ENCODE measurements around the gene SLC38A6. TPM values are rescaled to one million over a fixed set of nuclear protein-coding genes. Genes with fewer than 3 reads are reported as not detected.

The SLC38A6 gene
- total and polyA plus RNA-seq, 2 of the 13 experiments (the other 11 are each of a cell fraction or from before 2014, with no cell fraction given), result 6.9 to 22.1 TPM

GRCh38 chr14:60986500-60986899 lies 5.5 kb downstream of the SLC38A6 start:
- Histone ChIP-seq H4K20me1 (ENCODE audit: insufficient read depth, low read length) (no peaks in the 10 kb centered on the region), H3K36me3 (replicated peaks in 1 of 2; ENCODE audit: control insufficient read depth in 1 of 2, insufficient read depth in 2 of 2, low read length in 2 of 2) (peaks cover 0 to 21% of the 10 kb centered on the region in 2 experiments; a peak in 3 of 5 replicates), H2AFZ (ENCODE audit: low read length) (no peak overlapping the region), H3K4me2 (ENCODE audit: low read depth, low read length) (no peak overlapping the region), H3K27me3 (ENCODE audit: control insufficient read depth in 1 of 2, insufficient read depth in 2 of 2, low read length in 2 of 2) (no peaks in the 10 kb centered on the region), H3K4me3 (replicated peaks in 1 of 3; ENCODE audit: insufficient read depth in 1 of 3, low read depth in 2 of 3, low read length in 3 of 3) (no peak overlapping the region), H3K9ac (ENCODE audit: insufficient read depth, low read depth, low read length) (no peak overlapping the region), H3K4me1 (ENCODE audit: insufficient read depth, low read length) (peaks cover 13% of the 10 kb centered on the region), H3K9me3 (ENCODE audit: low read length) (no peaks in the 10 kb centered on the region), H3K79me2 (ENCODE audit: insufficient read depth, low read length) (peaks cover 3% of the 10 kb centered on the region), H3K27ac (ENCODE audit: extremely low read length, insufficient read depth, low read length) (no peak overlapping the region)
- ChIA-PET CTCF (ENCODE audit: low intra/inter-chr PET ratio, low total read pairs) (no interaction called here), POLR2A (no interaction called here)
- in situ Hi-C loops (cut with HindIII; ENCODE audit: extremely low pct_ligation_motif_present, low pct_unique_long_range_greater_than_20kb) (no loop called here), intact Hi-C loops (cut with micrococcal nuclease; ENCODE audit: unreplicated experiment) (no loop called here)
- FAIRE-seq (no peak), DNase-seq (ENCODE audit: low spot score) (no peak), ATAC-seq (no peak)
- TF ChIP-seq MAFF (IDR thresholded peaks at IDR 0.05; ENCODE audit: low read depth, low read length) (peak; percentile 33; the same call in 1 of the 2 replicates), RAD21 (CRISPR knock-in tag; IDR thresholded peaks at IDR 0.05) (no peak), SMARCC2 (IDR thresholded peaks at IDR 0.05) (no peak), MAFK (conservative IDR thresholded peaks at IDR 0.05 in 1 of 2, IDR thresholded peaks at IDR 0.05 in 1 of 2; ENCODE audit: low read length in 2 of 2) (peak; percentile 26 to 63; a peak in 3 of 4 replicates)
- 98% methylated on average over 2 of the region's 2 CpGs for WGBS (ENCODE audit: low lambda C conversion rate)
- BruUV-seq (replicated peaks), result no TSS peak

GRCh38 chr14:60989599-60989998 lies 8.6 kb downstream of the SLC38A6 start:
- no peak for DNase-seq (ENCODE audit: low spot score)
- peaks cover 0 to 30% of the 10 kb centered on the region in 2 experiments; a peak in 3 of 5 replicates for H3K36me3 ChIP-seq (replicated peaks in 1 of 2; ENCODE audit: control insufficient read depth in 1 of 2, insufficient read depth in 2 of 2, low read length in 2 of 2)
- H3K4me3 ChIP-seq (replicated peaks in 1 of 3; ENCODE audit: insufficient read depth in 1 of 3, low read depth in 2 of 3, low read length in 3 of 3), result no peak overlapping the region
- FAIRE-seq, result no peak
- H3K9me3 ChIP-seq (ENCODE audit: low read length), result no peaks in the 10 kb centered on the region
- H3K4me1 ChIP-seq (ENCODE audit: insufficient read depth, low read length), result no peaks in the 10 kb centered on the region
- ChIA-PET CTCF (ENCODE audit: low intra/inter-chr PET ratio, low total read pairs) (no interaction called here), POLR2A (no interaction called here)
- H3K27me3 ChIP-seq (ENCODE audit: control insufficient read depth in 1 of 2, insufficient read depth in 2 of 2, low read length in 2 of 2), result no peaks in the 10 kb centered on the region
- H3K9ac ChIP-seq (ENCODE audit: insufficient read depth, low read depth, low read length), result no peak overlapping the region
- BruUV-seq (replicated peaks), result no TSS peak
- no peaks in the 10 kb centered on the region for H3K79me2 ChIP-seq (ENCODE audit: insufficient read depth, low read length)
- intact Hi-C loops (cut with micrococcal nuclease; ENCODE audit: unreplicated experiment), result no loop called here
- no peak overlapping the region for H3K4me2 ChIP-seq (ENCODE audit: low read depth, low read length)
- 96% methylated on average over 2 of the region's 2 CpGs for WGBS (ENCODE audit: low lambda C conversion rate)
- no peaks in the 10 kb centered on the region for H4K20me1 ChIP-seq (ENCODE audit: insufficient read depth, low read length)
- H3K27ac ChIP-seq (ENCODE audit: extremely low read length, insufficient read depth, low read length), result no peak overlapping the region
- in situ Hi-C loops (cut with HindIII; ENCODE audit: extremely low pct_ligation_motif_present, low pct_unique_long_range_greater_than_20kb), result no loop called here
- ATAC-seq, result no peak
- no peak overlapping the region for H2AFZ ChIP-seq (ENCODE audit: low read length)
- TF ChIP-seq SETDB1 (CRISPR knock-in tag; IDR thresholded peaks at IDR 0.05; ENCODE audit: borderline replicate concordance) (no peak), ZNF746 (CRISPR knock-in tag; IDR thresholded peaks at IDR 0.05) (no peak), ZNF569 (CRISPR knock-in tag; IDR thresholded peaks at IDR 0.05; ENCODE audit: borderline replicate concordance) (no peak), HIC2 (CRISPR knock-in tag; IDR thresholded peaks at IDR 0.05; ENCODE audit: low read depth) (no peak), ZNF362 (CRISPR knock-in tag; IDR thresholded peaks at IDR 0.05; ENCODE audit: borderline replicate concordance) (no peak), JUND (CRISPR knock-in tag; IDR thresholded peaks at IDR 0.05) (no peak), FOXO4 (CRISPR knock-in tag; conservative IDR thresholded peaks at IDR 0.05) (no peak), NFKBIZ (CRISPR knock-in tag; IDR thresholded peaks at IDR 0.05) (no peak), CBX1 (IDR thresholded peaks at IDR 0.05; ENCODE audit: low read depth) (no peak), ZEB1 (IDR thresholded peaks at IDR 0.05; ENCODE audit: insufficient replicate concordance, low read depth) (no peak)

All from HepG2 (cell line).